Hematopoietic multipotent progenitor cell treated with erythropoietin and hydrocortisone succinate and interleukin-3 and kit ligand, for 6 days (in vitro differentiated cells): ENCODE measurements around the gene CCDC180.
"Not testable (repeated sequence)": the region's sequence is repeated elsewhere in the genome, so short reads cannot be mapped to it uniquely, and the experiment has no call there.

ENCODE experiments used
- DNase-seq: peaks from one replicate; pipeline ENCODE4 v3.0.0-alpha.2; 2015

CCDC180 gene

DNA sequence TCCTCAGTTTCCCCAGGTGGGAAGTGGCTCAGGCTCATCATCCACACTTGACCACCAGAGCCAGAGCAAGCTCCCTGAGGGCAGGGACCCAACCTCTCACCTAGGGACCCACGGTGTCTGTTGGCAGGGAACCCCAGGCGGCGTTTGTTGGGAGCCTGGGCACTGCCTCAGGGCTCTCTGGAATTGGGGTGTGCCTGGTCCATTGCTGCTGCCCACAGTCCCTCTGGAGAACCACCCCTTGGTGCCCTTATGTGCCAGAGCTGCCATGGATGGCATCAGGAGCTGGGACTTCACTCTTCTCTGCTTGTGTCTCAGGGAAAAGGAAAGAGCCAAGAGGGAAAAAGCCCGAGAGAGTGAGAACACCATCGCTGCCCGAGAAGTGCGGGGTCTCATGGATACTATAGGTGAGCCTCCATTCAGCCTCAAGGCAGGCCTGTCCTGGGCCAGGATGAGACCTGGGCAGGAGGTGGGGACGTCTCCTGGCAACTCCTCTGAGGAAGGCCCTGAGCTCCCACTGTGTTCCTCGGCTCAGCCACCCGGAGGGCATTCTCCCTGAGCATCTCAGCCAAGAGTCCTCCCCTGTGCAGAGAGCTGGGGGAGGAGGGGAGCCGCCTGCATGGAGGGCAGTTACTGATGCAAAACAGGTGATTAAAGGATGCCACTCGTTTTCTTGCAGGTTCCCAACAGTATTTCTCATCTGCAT is 4.5 kb downstream of the CCDC180 start:
- no peak for DNase-seq

DNA sequence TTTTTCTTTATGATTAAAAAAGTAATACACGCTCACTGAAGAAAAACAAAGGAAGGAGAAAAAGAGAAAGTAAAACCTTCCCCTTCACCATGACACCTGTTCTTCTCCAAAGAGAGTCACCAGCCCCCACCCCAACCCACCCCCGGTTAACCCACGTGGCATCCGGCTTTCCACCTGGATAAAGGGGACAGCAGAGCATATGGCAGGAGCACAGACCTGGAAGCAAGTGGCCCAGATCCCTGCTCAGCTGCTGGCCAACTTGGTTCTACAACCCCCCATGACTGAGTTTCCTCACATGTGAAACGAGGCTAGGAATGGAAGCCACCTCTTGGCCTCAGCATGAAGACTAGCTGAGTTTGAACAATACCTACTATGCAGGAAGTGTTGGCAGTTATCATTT is 5.1 kb downstream of the CCDC180 start:
- DNase-seq, result no peak

DNA sequence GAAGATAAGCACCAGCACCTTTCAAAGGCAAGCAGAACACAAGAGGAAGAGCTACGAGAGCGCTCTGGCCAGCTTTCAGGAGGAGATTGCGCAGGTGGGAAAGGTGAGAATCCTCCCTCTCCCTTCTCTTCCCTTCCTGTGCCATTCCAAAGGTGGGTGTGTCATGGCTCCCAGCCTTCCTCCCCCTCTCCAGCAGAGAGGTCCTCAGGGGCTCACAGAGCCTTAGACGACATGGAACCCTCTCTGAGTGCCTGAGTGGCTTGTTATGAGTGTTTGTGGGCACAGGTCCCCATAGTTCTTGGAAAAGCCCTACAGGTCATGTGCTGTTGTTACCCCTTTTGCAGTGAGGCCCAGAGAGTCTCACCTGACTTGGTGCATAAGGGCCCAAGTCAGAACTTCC is 5.8 kb downstream of the CCDC180 start:
- DNase-seq, result no peak

DNA sequence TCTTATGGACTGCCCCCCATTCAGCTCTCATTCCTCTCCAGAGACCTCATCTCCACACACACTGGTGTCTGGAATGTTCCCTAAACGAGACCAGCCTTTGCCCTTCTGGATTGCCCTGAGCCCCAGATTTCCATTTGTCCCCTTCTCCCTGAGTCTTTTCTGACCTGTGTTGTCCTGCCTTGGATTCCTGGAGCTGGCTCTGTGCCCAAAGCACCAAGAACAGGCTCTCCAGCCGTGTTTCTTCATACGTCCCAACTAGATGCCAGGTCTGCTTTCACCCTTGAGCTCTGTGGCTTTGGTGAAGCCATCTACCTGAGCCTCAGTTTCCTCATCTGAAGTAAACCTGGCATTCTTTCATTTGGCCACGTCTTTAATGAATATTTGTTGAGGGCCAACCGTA is 6.3 kb downstream of the CCDC180 start:
- DNase-seq, result no peak

DNA sequence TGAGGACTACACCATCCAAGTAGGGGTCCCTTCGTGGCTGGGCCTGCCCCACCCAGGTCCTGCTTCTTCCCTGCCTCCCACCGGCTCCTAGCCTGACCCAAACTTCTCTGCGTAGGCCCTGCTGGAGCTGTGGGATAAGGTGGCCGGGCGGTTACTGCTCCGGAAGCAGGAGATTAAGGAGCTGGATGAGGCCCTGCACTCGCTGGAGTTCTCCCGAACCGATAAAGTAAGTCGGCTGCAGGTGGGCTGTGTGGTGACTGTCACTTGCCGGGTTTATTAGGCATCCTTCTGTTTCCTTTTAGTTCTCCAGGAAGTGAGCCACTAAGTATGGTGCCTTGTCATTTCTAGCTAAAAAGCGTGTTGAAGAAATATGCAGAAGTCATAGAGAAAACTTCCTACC is 7.0 kb downstream of the CCDC180 start:
- DNase-seq, result no peak

DNA sequence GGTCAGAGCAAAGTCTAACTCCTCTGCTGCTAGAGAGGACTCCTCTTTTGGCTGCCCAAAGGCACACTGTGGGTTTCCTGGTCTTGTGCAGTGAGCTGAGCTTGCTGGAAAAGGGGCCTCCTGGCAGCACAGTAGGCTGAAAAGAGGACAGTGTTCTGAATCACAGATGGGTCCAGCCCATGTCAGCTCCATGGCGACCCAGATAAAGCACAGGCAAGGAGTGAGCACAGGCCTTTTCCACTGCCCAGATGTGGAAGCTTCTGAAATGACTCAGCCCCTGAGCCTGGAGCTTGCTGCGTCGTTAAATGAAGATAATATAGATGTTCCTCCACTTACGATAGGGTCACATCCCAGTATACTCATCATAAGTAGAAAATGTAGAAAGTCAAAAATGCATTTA is 8.1 kb downstream of the CCDC180 start:
- DNase-seq, result no peak

DNA sequence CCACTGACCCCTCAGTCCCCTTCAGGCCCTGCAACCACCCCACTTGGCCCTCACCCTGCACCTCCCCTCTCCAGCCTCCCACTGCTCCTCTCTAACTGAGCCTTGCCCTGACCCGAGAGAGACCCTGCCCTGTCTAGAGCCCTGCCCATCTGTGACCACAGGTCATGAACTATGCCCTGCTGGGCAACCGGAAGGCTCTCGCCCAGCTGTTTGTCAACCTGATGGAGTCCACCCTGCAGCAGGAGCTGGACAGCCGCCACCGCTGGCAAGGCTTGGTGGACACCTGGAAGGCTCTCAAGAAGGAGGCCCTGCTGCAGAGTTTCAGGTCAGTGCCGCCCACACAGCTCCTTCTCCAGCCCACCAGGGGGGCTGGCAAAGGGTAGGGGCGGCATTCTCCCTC is 9.4 kb downstream of the CCDC180 start:
- no peak for DNase-seq

DNA sequence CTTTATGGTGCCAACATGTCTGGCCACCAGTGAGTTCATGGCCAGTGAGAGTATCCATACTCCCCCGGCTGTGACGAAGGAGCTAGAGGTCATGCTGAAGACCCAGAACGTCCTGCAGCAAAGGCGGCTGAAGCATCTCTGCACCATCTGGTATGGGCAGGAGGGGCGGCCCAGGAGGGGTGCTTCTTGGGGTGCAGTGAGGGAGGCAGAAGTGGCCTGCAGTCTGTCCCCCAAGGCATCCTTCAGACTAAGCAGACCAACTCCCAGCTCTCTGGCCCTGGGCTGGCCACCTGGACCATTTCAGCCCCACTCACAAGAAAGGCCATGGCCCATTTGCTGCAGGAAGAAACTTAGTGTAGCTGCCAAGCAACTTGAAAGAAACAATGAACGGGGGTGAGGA is 11.0 kb downstream of the CCDC180 start:
- no peak for DNase-seq

DNA sequence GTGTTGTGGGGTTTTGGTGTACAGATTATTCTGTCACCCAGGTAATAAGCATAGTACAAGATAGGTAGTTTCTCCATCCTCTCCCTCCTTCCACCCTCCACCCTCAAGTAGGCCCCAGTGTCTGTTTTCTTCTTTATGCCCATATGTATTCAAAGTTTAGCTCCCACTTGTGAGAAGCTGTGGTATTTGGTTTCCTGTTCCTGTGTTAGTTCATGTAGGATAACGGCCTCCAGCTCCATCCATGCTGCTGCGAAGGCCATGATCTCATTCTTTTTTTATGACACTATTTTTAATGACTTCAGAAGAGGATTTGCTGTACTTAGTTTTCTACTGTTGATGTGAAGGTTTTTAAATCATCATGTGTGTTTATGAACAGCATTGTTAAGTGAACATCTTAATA is 11.9 kb downstream of the CCDC180 start:
- DNase-seq, result peak; percentile 20

DNA sequence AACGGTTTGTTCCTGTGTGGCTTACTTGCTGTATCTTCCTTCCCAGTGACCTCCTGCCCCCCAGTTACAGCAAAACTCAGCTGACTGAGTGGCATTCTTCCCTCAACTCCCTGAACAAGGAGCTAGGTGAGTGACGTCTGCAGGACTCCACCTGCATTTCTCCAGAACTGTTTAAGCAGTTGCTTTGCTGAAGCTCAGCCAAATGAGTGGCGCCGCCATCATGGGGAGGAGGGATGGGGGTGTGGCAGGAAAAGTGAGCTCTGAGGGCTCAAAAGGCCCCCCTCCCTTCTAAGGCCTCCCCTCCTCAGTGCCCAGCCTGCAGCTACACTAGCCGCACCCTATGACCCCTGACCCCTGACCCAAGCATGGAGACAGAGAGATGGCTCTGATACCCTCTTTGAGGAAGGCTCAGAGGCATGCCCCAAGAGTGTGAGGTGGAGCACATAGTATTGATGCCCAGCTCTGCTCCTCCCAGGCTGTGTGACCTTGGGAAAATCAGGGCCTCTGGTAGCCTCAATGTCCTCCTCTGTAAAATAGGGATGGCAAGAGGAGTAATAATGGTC is 12.7 kb downstream of the CCDC180 start:
- DNase-seq, result no peak

DNA sequence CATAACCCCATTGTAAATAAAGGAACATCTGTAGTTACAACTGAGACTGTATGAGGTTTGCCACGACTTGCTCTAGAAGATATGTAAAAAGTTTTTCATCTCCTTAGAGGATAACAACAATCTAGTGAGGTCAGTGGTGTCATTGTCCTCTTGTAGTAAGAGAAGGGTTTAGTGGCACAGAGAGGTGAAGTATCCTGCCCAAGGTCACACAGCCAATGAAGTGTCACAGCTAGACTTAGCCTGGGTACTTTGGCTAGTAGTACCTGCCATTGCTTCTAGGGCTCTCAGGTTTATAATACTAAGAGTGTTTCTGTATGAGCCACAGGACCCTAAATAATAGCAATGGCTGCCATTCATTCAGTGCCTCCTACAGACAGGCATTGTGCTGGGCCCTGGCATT is 13.8 kb downstream of the CCDC180 start:
- no peak for DNase-seq

DNA sequence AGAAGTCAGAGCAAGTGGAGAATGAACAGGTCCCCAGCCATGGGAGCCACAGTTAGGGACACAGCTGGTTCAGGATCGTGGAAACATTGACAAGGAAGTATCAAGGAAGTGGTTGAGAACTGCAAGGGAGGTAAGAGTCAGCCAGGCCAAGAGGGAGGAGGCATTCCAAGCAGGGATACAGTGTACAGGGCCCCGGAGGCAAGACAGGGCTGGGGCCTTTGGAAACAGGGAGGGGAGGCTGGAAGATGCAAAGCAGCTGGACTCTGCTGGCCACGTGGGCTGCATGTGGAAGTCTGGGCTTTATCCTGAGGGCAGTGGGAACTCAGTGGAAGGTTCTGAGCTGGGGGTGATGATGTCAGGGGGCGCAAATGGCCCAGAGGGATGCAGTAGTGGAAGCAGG is 14.2 kb downstream of the CCDC180 start:
- no peak for DNase-seq

DNA sequence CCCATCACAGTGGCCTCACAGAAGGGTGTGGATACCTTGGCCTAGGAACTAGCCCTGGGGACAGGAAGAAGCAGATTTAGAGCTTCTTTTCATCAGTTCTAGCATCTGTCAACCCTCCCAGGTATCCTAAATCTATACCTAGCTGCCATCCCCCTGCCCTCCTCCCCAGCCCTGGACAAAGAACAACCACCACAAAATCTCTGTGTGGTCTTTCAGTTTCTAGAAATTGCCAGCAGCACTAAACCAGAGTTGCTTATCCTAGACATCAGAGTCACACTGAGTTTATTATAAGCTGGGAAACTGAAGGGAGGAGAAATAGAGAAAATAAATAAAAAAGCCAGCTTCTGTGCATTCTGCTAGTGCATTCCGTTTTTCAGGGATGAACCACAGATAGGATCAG is 14.6 kb downstream of the CCDC180 start:
- no peak for DNase-seq

DNA sequence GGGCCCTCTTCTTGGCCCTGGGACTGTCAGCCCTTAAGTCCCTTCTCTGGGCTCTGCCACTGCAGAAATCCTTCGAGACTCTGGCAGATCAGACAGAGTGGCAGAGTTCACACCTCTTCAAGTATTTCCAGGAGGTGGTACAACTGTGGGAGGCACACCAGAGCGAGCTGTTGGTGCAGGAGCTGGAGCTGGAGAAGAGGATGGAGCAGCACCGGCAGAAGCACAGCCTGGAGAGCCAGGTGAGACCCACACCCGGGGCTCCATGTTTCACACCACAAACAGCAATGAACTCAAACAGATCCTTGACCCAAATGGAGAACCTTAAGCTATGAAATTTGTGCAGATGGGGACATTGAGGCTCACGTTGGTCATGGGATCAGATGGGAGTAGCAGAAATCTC is 17.5 kb downstream of the CCDC180 start:
- no peak for DNase-seq

DNA sequence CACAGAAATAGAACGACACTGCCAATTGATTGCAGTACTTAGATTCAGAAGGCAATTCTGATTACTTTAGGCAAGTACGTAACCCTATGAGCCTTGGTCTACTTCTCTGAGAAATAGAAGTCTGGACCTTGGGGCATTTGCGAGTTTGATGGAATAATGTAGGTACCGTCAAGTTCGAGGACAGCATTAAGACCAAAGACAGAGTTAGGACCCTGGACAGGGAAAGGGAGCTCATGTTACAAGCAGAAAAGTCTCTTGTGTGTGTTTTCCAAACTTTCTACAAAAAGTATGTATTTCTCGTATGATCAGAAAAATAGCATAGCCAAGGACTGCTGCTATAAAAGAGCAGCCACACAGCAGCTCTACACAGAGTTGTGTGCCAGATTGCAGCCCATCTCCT is 20.1 kb downstream of the CCDC180 start:
- DNase-seq, result no peak

DNA sequence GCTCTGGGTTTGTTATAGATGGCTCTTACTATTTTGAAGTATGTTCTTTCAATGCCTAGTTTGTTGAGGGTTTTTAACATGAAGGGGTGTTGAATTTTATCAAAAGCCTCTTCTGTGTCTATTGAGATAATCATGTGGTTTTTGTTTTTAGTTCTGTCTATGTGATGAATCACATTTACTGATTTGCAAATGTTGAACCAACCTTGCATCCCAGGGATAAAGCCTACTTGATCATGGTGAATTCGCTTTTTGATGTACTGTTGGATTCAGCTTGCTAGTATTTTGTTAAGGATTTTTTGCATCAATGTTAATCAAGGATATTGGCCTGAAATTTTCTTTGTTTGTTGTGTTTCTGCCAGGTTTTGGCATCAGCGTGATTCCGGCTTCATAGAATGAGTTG is 25.5 kb downstream of the CCDC180 start:
- no peak for DNase-seq

DNA sequence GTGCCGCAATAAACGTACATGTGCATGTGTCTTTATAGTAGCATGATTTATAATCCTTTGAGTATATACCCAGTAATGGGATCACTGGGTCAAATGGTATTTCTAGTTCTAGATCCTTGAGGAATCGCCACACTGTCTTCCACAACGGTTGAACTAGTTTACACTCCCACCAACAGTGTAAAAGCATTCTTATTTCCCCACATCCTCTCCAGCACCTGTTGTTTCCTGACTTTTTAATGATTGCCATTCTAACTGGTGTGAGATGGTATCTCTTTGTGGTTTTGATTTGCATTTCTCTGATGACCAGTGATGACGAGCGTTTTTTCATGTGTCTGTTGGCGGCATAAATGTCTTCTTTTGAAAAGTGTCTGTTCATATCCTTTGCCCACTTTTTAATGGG is 28.2 kb downstream of the CCDC180 start:
- not testable (repeated sequence) for DNase-seq

DNA sequence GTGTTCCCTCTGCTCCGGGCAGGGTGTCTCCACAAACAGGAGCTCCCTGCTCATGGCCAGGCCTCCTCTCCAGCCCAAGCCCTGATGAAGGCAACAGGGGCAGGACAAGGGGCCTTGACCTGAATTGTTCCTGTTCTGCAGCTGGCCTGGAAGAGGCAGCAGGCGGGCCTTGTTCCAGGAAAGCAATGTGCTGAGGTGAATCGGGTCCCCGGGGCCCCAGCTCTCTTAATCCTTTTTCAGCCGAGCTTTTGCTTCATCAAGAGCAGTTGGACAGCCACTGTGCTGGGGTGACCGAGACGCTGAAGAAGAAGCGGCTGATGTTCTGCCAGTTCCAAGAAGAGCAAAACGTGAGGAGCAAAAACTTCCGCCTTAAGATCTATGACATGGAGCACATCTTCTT is 41.4 kb downstream of the CCDC180 start:
- DNase-seq, result no peak

DNA sequence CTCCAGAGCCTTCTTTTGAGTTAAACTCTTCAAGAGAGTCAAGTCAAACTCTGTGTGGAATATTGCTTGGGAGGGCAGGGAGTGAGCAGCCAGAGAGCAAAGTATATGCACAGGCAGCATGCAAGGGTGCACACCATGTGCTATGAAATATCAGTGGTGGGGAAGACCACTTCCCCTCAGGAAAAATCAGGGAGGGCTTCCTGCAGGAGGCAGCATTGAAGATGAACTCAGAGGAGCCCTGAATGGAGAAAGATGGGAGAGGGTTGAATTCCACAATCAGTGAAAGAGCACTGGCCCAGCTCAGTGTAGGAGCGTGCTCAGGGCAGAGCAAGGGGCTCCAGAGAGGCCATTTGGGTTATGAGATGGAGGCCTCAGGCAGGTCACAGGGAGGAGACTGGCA is 41.9 kb downstream of the CCDC180 start:
- no peak for DNase-seq

DNA sequence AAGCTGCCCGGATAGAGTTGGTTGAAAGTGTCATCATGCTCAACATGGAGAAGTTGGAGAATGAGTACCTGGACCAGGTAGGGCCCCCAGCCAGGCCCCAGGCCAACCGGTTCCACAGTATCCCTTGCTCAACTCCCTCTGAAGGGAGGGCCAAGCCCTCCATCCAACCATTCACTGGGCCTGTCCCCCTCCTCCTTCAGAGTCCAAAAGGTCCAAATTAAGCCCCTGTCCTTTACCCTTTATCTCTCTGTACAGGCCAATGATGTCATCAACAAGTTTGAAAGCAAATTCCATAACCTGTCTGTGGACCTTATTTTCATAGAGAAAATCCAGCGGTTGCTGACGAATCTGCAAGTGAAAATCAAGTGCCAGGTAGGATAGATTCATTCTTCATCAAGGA is 47.2 kb downstream of the CCDC180 start:
- DNase-seq, result no peak

DNA sequence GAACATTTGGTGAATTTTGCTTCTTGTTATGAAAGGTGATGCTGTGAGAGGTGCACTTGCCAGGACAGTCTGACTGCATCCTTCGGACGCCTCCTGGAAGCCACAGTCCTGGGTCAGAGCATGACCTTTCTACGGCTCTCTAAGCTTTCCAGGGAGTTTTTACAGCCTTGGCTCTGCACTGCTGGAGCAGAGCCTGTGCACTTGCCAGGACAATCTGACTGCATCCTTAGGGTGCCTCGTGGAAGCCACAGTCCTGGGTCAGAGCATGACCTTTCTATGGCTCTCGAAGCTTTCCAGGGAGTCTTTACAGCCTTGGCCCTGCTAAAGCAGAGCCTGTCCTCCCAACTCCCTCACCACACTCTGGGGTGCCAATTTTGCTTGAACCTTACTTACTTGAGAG is 49.6 kb downstream of the CCDC180 start:
- DNase-seq, result no peak
